ENCODE data around the gene GPR34. TPM values are rescaled to one million over a fixed set of nuclear protein-coding genes. Genes with fewer than 3 reads are reported as not detected.

Gene GPR34
- total RNA-seq, 4 donors from 2014 or later = 3.3 to 17.0 (median 7.1) TPM

GRCh38 chrX:41689711-41690110 is 938 bp downstream of the GPR34 start:
- peak overlapping the region in 1 of 2 donors; percentile 6 for H3K4me3 ChIP-seq
- 86 to 90% methylated on average over 3 of the region's 3 CpGs for WGBS, 2 donors (ENCODE audit: low coverage in 1 of 2)
- no peaks in the 10 kb centered on the region for H3K9me3 ChIP-seq
- ATAC-seq = no peak
- H3K4me1 ChIP-seq = no peaks in the 10 kb centered on the region
- no peaks in the 10 kb centered on the region for H3K27me3 ChIP-seq
- H3K27ac ChIP-seq = no peak overlapping the region
- H3K36me3 ChIP-seq = no peaks in the 10 kb centered on the region
- TF ChIP-seq CTCF (IDR thresholded peaks at IDR 0.05) = no peak
- TF ChIP-seq POLR2A (IDR thresholded peaks at IDR 0.05) = no peak
- TF ChIP-seq EP300 (IDR thresholded peaks at IDR 0.05) = no peak
- TF ChIP-seq POLR2AphosphoS5 (IDR thresholded peaks at IDR 0.05) = no peak

- 50% methylated on average over 1 of the region's 1 CpG; no CpG with 5 or more reads in 1 of the 2 donors for WGBS, 2 donors (ENCODE audit: low coverage in 1 of 2)
- ATAC-seq = no peak
- H3K9me3 ChIP-seq = no peaks in the 10 kb centered on the region
- H3K4me1 ChIP-seq = no peaks in the 10 kb centered on the region
- no peaks in the 10 kb centered on the region for H3K27me3 ChIP-seq
- no peaks in the 10 kb centered on the region for H3K36me3 ChIP-seq
- H3K27ac ChIP-seq = no peak overlapping the region
- peak overlapping the region in 1 of 2 donors; percentile 6 for H3K4me3 ChIP-seq
- no peak for TF ChIP-seq EP300 (IDR thresholded peaks at IDR 0.05)
- no peak for TF ChIP-seq POLR2A (IDR thresholded peaks at IDR 0.05)
- no peak for TF ChIP-seq CTCF (IDR thresholded peaks at IDR 0.05)
- no peak for TF ChIP-seq POLR2AphosphoS5 (IDR thresholded peaks at IDR 0.05)
Observed at GRCh38 chrX:41692162-41692749, 3.5 kb downstream of the GPR34 start.

GRCh38 chrX:41693024-41693423 is 4.3 kb downstream of the GPR34 start:
- Histone ChIP-seq H3K4me1 (no peaks in the 10 kb centered on the region), H3K27ac (no peak overlapping the region), H3K9me3 (no peaks in the 10 kb centered on the region), H3K4me3 (no peak overlapping the region), H3K27me3 (no peaks in the 10 kb centered on the region), H3K36me3 (no peaks in the 10 kb centered on the region)
- ATAC-seq = no peak
- WGBS, 2 donors (ENCODE audit: low coverage in 1 of 2) = 55 to 100% methylated on average over 1 of the region's 3 CpGs
- no peak for TF ChIP-seq CTCF (IDR thresholded peaks at IDR 0.05)
- TF ChIP-seq POLR2AphosphoS5 (IDR thresholded peaks at IDR 0.05) = no peak
- TF ChIP-seq POLR2A (IDR thresholded peaks at IDR 0.05) = no peak
- no peak for TF ChIP-seq EP300 (IDR thresholded peaks at IDR 0.05)

- Histone ChIP-seq H3K27me3 (no peaks in the 10 kb centered on the region), H3K4me3 (no peak overlapping the region), H3K4me1 (no peaks in the 10 kb centered on the region), H3K9me3 (no peaks in the 10 kb centered on the region), H3K36me3 (no peaks in the 10 kb centered on the region), H3K27ac (no peak overlapping the region)
- TF ChIP-seq CTCF (IDR thresholded peaks at IDR 0.05) = no peak
- WGBS, 2 donors (ENCODE audit: low coverage in 1 of 2) = 48 to 60% methylated on average over 1 to 5 of the region's 7 CpGs
- no peak for ATAC-seq
Observed at GRCh38 chrX:41695426-41695825, 6.7 kb downstream of the GPR34 start.

- Histone ChIP-seq H3K4me1 (no peaks in the 10 kb centered on the region), H3K36me3 (no peaks in the 10 kb centered on the region), H3K4me3 (no peak overlapping the region), H3K27ac (no peak overlapping the region), H3K9me3 (no peaks in the 10 kb centered on the region), H3K27me3 (no peaks in the 10 kb centered on the region)
- no peak for TF ChIP-seq POLR2AphosphoS5 (IDR thresholded peaks at IDR 0.05)
- no peak for TF ChIP-seq EP300 (IDR thresholded peaks at IDR 0.05)
- no peak for TF ChIP-seq POLR2A (IDR thresholded peaks at IDR 0.05)
- TF ChIP-seq CTCF (IDR thresholded peaks at IDR 0.05) = no peak
- no peak for ATAC-seq
Observed at GRCh38 chrX:41703574-41704029, 14.8 kb downstream of the GPR34 start.

Measured in gastroesophageal sphincter (tissue), 4 donors.